ENCODE measurements around the gene LSM8. TPM values are rescaled to one million over a fixed set of nuclear protein-coding genes. Genes with fewer than 3 reads are reported as not detected.

The LSM8 gene
- total and polyA plus RNA-seq, 2 of the 8 experiments (the other 6 are each of a cell fraction or from before 2014, with no cell fraction given): 36.9 to 51.0 TPM

GRCh38 chr7:118220583-118220982, 36.6 kb downstream of the LSM8 start (continued):
- TF ChIP-seq CTBP2 (IDR thresholded peaks at IDR 0.05; ENCODE audit: borderline replicate concordance, insufficient read depth, insufficient read length, low read length): no peak
- TF ChIP-seq POLR2AphosphoS5 (IDR thresholded peaks at IDR 0.05; ENCODE audit: low read depth, low read length): no peak
- no peak for TF ChIP-seq TAF7 (optimal IDR thresholded peaks at IDR 0.05; ENCODE audit: borderline replicate concordance, low read depth, low read length)
- TF ChIP-seq BCL11A (IDR thresholded peaks at IDR 0.05; ENCODE audit: low read depth in 2 of 2, low read length in 2 of 2): no peak

All from H1 (cell line).